Colonic mucosa (tissue), 4 donors: Measurements from ENCODE around the gene KCTD10. TPM values are rescaled to one million over a fixed set of nuclear protein-coding genes. Genes with fewer than 3 reads are reported as not detected.

Experiments used
- DNase-seq: peaks from one replicate; pipeline ENCODE4 v3.0.0-alpha.2; 2020
- H3K27ac ChIP-seq: fragments of 200-600 bp; one replicate; pipeline ENCODE4 v1.8.0; 2021
- H3K27me3 ChIP-seq: fragments of 200-600 bp; one replicate; pipeline ENCODE4 v1.8.0; 2021
- H3K36me3 ChIP-seq: fragments of 200-600 bp; one replicate; pipeline ENCODE4 v1.8.0; 2021
- H3K4me1 ChIP-seq: fragments of 200-600 bp; one replicate; pipeline ENCODE4 v1.8.0; 2021; ENCODE audit warnings: mild to moderate bottlenecking
- H3K4me3 ChIP-seq: fragments of 200-600 bp; one replicate; pipeline ENCODE4 v1.8.0; 2021
- H3K9ac ChIP-seq, 2 donors: one replicate each; pipeline ENCODE4 v1.7.0; 2013; ENCODE audit warnings: control low read depth in 2 of 2, low read depth in 2 of 2, low read length in 2 of 2
- H3K9me3 ChIP-seq: fragments of 200-600 bp; one replicate; pipeline ENCODE4 v1.8.0; 2021
- CTCF ChIP-seq: fragments of 200-600 bp; IDR thresholded peaks from one replicate; pipeline ENCODE4 v1.8.0; 2022; ENCODE audit warnings: antibody characterized with exemption, mild to moderate bottlenecking
- intact Hi-C: fragments of 100-400 bp; cut with DNase I; formaldehyde crosslinking; loops from one replicate; pipeline ENCODE4 v1.14.1; 2022
- total RNA-seq, 2 donors: library from RNA; stranded (reverse); fragmentation: NEBNext Ultra II Directional in 1 of 2; extraction: Animal tissue kit (Norgen Biotek cat#: 25700) in 1 of 2; gene quantifications; one replicate each; pipeline ENCODE4 v1.2.1, GENCODE V29; 2021
- donor health status: healthy.
- donor health status: DM: no; HTN: no; CAD: no.
- donor health status: DM: no; HTN: no; CAD: no.

KCTD10 gene
- total RNA-seq, 2 donors from 2014 or later = 50.3 to 74.8 TPM

DNA sequence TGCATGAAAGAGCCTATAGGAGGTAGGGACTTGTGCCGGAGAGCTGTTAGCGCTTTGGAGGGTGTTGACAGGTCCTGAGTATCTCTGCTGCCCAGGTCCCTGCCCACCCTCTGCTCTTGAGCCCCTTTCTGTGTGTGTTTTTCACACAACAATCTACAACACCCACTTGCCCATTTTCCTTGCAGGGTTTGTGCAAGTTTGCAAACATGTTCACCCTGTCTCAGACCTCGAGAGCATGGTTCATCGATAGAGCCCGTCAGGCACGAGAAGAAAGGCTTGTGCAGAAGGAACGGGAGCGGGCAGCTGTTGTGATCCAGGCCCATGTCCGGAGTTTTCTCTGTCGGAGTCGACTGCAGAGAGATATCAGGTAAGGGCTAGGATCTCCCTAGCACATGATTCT lies 6.2 kb upstream of the KCTD10 start:
- no peak for DNase-seq
- Histone ChIP-seq H3K9ac (no peak overlapping the region), H3K4me1 (peaks cover 2% of the 10 kb centered on the region), H3K36me3 (peaks cover 22% of the 10 kb centered on the region), H3K27me3 (no peaks in the 10 kb centered on the region), H3K27ac (no peak overlapping the region), H3K9me3 (no peaks in the 10 kb centered on the region), H3K4me3 (no peak overlapping the region)
- intact Hi-C loops = no loop called here
- TF ChIP-seq CTCF = no peak

DNA sequence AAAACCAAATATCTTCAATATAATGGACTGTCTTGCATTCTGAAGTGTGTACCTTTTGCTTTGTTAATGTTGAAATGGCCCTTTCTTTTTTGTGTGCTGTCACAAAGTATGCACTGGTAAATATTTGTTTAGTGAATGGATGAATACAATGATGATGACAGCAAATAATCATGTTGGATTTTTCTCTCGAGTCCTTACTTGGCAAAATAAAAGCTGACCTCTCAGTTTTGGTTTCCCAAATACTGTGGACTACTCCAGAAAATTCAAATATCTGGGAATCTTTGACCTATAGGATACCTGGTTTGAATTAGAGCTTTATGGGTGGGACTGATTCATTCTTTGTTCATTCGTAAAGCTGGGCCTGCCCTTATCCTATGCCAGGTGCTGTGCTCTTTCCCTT lies 5.8 kb upstream of the KCTD10 start:
- H3K9me3 ChIP-seq = no peaks in the 10 kb centered on the region
- no peak overlapping the region for H3K4me3 ChIP-seq
- no peak overlapping the region for H3K9ac ChIP-seq
- H3K27me3 ChIP-seq = no peaks in the 10 kb centered on the region
- DNase-seq = no peak
- peaks cover 5% of the 10 kb centered on the region for H3K4me1 ChIP-seq
- H3K27ac ChIP-seq = no peak overlapping the region
- no peak for TF ChIP-seq CTCF
- H3K36me3 ChIP-seq = peaks cover 17% of the 10 kb centered on the region
- intact Hi-C loops = no loop called here

- Histone ChIP-seq H3K4me3 (no peak overlapping the region), H3K27ac (no peak overlapping the region), H3K4me1 (peaks cover 5% of the 10 kb centered on the region), H3K36me3 (peaks cover 17% of the 10 kb centered on the region), H3K9me3 (no peaks in the 10 kb centered on the region), H3K9ac (no peak overlapping the region), H3K27me3 (no peaks in the 10 kb centered on the region)
- no peak for DNase-seq
- no peak for TF ChIP-seq CTCF
- intact Hi-C loops = no loop called here
These were observed 5.4 kb upstream of the KCTD10 start for GRCh38 chr12:109482491-109482890.

DNA sequence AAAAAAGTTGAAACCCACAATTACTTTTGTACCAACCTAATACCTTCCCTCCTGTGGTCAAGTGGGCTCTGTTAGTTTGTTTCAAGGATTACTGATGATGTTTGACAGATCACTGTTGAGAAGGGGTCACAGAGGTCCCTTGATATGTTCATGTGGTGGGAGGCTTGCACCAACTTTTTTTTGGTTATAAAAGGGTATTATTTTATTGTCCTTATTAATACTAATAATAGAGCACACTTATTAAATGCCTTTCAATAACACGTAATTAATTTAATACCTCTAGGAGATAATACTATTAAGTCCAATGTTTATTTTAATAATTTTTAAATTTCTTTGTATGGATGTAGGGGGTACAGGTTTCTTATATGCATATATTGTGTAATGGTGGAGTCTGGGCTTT lies 4.8 kb upstream of the KCTD10 start:
- Histone ChIP-seq H3K4me3 (no peak overlapping the region), H3K9ac (no peak overlapping the region), H3K4me1 (peaks cover 5% of the 10 kb centered on the region), H3K27ac (no peak overlapping the region), H3K36me3 (peaks cover 14% of the 10 kb centered on the region), H3K9me3 (no peaks in the 10 kb centered on the region), H3K27me3 (no peaks in the 10 kb centered on the region)
- intact Hi-C loops = no loop called here
- DNase-seq = no peak
- TF ChIP-seq CTCF = no peak

DNA sequence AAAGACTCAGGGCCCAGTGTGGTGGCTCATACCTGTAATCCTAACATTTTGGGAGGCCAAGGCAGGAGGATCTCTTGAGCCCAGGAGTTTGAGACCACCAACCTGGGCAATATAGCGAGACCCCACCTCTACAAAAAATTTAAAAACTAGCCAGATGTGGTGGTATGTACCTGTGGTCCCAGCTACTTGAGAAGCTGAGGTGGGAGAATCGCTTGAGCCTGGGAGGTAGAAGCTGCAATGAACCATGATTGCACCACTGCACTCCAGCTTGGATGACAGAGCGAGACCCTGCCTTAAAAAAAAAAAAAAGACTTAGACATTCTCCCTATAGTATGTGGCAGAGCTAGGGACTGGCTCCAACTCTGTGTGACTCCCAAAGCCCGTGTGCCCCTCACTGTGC lies 3.3 kb upstream of the KCTD10 start:
- H3K4me1 ChIP-seq = peaks cover 5% of the 10 kb centered on the region
- H3K27me3 ChIP-seq = no peaks in the 10 kb centered on the region
- H3K36me3 ChIP-seq = peaks cover 6% of the 10 kb centered on the region
- no peak for DNase-seq
- no peak overlapping the region for H3K27ac ChIP-seq
- TF ChIP-seq CTCF = no peak
- intact Hi-C loops = no loop called here
- no peak overlapping the region for H3K9ac ChIP-seq
- H3K4me3 ChIP-seq = no peak overlapping the region
- no peaks in the 10 kb centered on the region for H3K9me3 ChIP-seq

- intact Hi-C loops = loop anchor here (5.0 kb wide), 1 partner anchor 47 kb away; no protein-coding TSS in a partner anchor
- Histone ChIP-seq H3K4me3 (no peak overlapping the region), H3K4me1 (peaks cover 5% of the 10 kb centered on the region), H3K27ac (no peak overlapping the region), H3K9me3 (no peaks in the 10 kb centered on the region), H3K27me3 (no peaks in the 10 kb centered on the region), H3K36me3 (peaks cover under 1% of the 10 kb centered on the region), H3K9ac (no peak overlapping the region)
- no peak for DNase-seq
- TF ChIP-seq CTCF = no peak
These were observed 2.7 kb upstream of the KCTD10 start for GRCh38 chr12:109479761-109480160.
